ENCODE measurements around the gene CCL4.
"Not testable (repeated sequence)": the region's sequence is repeated elsewhere in the genome, so short reads cannot be mapped to it uniquely, and the experiment has no call there.

Gene CCL4

GRCh38 chr17:36103401-36103975 is at the start of gene CCL4:
TSS of gene CCL4 (plus strand) at chr17:36103827. CDS start at chr17:36103906, 79 bp downstream.
- DNase-seq (ENCODE audit: low read depth): not testable (repeated sequence)

GRCh38 chr17:36055171-36055570 is 48.5 kb upstream of the CCL4 start:
- no peak for DNase-seq (ENCODE audit: low read depth)

GRCh38 chr17:36055921-36056520 is 47.6 kb upstream of the CCL4 start:
- no peak for DNase-seq (ENCODE audit: low read depth)

- DNase-seq (ENCODE audit: low read depth): no peak
Measured at GRCh38 chr17:36057911-36058310, 45.7 kb upstream of the CCL4 start.

GRCh38 chr17:36059406-36059805 is 44.2 kb upstream of the CCL4 start:
- DNase-seq (ENCODE audit: low read depth): no peak

- no peak for DNase-seq (ENCODE audit: low read depth)
Measured at GRCh38 chr17:36060816-36061215, 42.8 kb upstream of the CCL4 start.

- DNase-seq (ENCODE audit: low read depth): no peak
Measured at GRCh38 chr17:36063786-36064541, 39.7 kb upstream of the CCL4 start, which contains the start of gene CCL18. TSS of gene CCL18 (plus strand) at chr17:36064272. CDS start at chr17:36064343, 71 bp downstream.

- no peak for DNase-seq (ENCODE audit: low read depth)
Measured at GRCh38 chr17:36066365-36066985, 37.2 kb upstream of the CCL4 start.

- no peak for DNase-seq (ENCODE audit: low read depth)
Measured at GRCh38 chr17:36068524-36068923, 35.1 kb upstream of the CCL4 start.

GRCh38 chr17:36069136-36069535 is 34.5 kb upstream of the CCL4 start:
- DNase-seq (ENCODE audit: low read depth): no peak

- DNase-seq (ENCODE audit: low read depth): no peak
Measured at GRCh38 chr17:36070427-36070826, 33.2 kb upstream of the CCL4 start.

- DNase-seq (ENCODE audit: low read depth): no peak
Measured at GRCh38 chr17:36071751-36072150, 31.9 kb upstream of the CCL4 start.

- DNase-seq (ENCODE audit: low read depth): no peak
Measured at GRCh38 chr17:36072431-36073121, 31.1 kb upstream of the CCL4 start.

- no peak for DNase-seq (ENCODE audit: low read depth)
Measured at GRCh38 chr17:36074365-36074764, 29.3 kb upstream of the CCL4 start.

- DNase-seq (ENCODE audit: low read depth): not testable (repeated sequence)
Measured at GRCh38 chr17:36081681-36082471, 21.8 kb upstream of the CCL4 start.

- not testable (repeated sequence) for DNase-seq (ENCODE audit: low read depth)
Measured at GRCh38 chr17:36082482-36083120, 21.0 kb upstream of the CCL4 start.

- DNase-seq (ENCODE audit: low read depth): not testable (repeated sequence)
Measured at GRCh38 chr17:36083691-36084090, 19.9 kb upstream of the CCL4 start.

- DNase-seq (ENCODE audit: low read depth): peak; percentile 42
Measured at GRCh38 chr17:36085765-36086164, 17.9 kb upstream of the CCL4 start.

- no peak for DNase-seq (ENCODE audit: low read depth)
Measured at GRCh38 chr17:36086791-36087190, 16.8 kb upstream of the CCL4 start.

- not testable (repeated sequence) for DNase-seq (ENCODE audit: low read depth)
Measured at GRCh38 chr17:36087471-36087870, 16.2 kb upstream of the CCL4 start.

All from fibroblast of gingiva (primary cell).